ENCODE results near the gene FLNA.
"Not testable (repeated sequence)": the region's sequence is repeated elsewhere in the genome, so short reads cannot be mapped to it uniquely, and the experiment has no call there.

FLNA gene, protein sequence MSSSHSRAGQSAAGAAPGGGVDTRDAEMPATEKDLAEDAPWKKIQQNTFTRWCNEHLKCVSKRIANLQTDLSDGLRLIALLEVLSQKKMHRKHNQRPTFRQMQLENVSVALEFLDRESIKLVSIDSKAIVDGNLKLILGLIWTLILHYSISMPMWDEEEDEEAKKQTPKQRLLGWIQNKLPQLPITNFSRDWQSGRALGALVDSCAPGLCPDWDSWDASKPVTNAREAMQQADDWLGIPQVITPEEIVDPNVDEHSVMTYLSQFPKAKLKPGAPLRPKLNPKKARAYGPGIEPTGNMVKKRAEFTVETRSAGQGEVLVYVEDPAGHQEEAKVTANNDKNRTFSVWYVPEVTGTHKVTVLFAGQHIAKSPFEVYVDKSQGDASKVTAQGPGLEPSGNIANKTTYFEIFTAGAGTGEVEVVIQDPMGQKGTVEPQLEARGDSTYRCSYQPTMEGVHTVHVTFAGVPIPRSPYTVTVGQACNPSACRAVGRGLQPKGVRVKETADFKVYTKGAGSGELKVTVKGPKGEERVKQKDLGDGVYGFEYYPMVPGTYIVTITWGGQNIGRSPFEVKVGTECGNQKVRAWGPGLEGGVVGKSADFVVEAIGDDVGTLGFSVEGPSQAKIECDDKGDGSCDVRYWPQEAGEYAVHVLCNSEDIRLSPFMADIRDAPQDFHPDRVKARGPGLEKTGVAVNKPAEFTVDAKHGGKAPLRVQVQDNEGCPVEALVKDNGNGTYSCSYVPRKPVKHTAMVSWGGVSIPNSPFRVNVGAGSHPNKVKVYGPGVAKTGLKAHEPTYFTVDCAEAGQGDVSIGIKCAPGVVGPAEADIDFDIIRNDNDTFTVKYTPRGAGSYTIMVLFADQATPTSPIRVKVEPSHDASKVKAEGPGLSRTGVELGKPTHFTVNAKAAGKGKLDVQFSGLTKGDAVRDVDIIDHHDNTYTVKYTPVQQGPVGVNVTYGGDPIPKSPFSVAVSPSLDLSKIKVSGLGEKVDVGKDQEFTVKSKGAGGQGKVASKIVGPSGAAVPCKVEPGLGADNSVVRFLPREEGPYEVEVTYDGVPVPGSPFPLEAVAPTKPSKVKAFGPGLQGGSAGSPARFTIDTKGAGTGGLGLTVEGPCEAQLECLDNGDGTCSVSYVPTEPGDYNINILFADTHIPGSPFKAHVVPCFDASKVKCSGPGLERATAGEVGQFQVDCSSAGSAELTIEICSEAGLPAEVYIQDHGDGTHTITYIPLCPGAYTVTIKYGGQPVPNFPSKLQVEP (N-terminal part only)

DNA sequence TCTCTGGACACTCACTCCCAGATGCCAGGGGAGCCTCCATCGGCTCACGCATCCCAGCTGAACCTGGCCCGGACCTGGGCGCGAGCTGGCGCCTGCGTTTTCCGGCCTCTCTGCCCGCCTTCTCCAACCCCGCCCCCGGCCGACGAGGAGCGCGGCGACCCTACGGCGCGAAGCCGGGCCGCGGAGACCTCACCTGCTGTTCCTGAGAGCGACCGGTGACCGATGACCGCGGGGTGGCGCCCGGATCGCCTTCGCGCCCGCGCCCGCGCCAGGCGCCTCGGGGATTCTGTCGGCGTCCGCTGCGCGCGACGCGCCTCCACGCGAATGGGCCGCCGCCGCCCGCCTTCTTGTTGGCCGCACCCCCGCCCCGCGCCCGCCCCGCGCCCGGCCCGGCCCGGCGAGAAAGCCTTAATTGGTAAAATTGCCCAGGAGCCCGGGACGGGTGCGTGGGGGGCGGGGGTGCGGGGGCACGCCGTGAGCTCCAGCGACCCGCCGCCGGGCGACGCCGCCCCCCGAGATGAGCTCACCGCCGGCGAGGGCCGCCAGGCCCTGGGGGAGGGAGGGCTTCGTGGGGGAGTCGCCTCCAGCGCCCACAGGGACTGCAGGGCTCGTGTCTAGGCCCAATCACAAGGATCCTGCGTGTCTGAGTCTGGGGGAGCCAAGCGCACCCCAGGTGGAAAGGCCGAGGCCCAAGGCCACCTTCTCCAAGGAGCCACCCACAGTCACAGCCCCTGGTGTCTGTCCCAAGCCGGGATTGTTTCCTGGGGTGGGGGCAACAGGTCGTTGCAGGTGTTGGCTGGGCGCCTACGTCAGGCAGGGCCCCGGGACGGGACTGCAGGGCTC lies at the start of gene FLNA:
FLNA (minus strand) TSS at position 322 of the 843 bp plus-strand sequence. CDS start 3,389 bp downstream, outside the sequence.
- no peak for DNase-seq (ENCODE audit: low read depth)

DNA sequence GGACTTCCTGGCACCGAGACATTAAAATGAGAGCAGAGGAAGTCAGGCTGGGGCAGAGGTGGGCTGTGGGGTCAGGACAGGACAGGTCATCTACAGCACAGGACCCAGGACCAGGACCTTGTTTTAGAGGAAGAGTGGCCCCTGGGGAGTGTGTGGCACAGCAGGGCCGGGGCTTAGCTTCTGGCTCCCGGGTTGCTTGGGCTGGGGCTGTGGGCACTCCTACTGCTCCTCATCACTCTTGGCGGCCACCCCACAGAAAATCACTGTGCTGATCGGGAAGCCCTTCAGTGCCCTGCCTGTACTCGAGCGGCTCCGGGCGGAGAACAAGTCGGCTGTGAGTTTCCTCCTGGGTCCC lies 45.9 kb upstream of the FLNA start:
- no peak for DNase-seq (ENCODE audit: low read depth)

DNA sequence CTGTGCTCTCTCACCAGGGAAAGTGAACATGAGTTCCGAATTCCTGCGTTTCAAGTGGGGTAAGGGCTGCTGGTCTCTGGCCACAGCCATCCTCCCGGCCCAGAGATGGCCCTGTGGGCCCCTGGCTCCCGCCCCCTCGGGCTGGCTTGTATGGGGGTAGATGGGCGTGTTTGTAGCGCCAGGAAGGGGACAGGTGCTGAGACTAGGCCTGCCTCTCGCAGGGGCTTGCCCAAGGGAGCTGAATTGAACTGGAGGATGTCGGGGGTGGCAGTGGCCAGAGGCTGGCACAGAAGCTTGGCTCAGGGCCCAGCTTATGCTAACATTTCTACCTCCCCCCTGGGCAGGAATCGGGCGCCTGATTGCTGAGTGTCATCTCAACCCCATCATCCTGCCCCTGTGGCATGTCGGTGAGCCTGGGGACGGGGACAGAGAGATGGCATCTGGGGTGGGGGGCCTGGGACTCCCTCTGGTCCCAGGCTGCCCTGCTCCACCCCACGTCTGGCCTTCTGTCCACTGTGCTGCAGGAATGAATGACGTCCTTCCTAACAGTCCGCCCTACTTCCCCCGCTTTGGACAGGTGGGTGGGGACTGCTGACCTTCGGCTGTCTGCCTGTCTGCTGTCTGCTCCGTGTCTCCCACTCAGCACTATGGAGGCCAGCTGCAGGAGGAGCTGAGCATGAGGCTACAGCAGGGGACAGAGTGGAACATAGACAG lies 45.4 kb upstream of the FLNA start:
- DNase-seq (ENCODE audit: low read depth), result no peak

DNA sequence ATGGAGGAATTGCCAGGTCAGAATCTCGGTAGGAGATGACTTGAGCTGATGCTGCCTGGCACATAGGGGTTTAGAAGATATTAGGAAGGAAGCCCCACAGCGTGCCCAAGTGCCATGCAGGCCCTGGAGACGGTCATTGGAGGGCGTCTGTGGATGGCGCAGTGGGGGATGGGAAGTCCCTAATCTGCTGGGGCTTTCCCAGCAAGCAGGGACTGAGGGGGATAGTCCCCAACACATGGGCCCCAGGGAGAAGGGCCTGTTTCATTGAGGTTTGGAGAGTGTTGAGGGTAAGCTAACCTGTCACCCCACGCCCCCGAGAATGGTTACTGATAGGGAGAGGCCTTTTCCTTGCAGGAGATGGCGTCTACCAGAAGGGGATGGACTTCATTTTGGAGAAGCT lies 44.8 kb upstream of the FLNA start:
- no peak for DNase-seq (ENCODE audit: low read depth)

DNA sequence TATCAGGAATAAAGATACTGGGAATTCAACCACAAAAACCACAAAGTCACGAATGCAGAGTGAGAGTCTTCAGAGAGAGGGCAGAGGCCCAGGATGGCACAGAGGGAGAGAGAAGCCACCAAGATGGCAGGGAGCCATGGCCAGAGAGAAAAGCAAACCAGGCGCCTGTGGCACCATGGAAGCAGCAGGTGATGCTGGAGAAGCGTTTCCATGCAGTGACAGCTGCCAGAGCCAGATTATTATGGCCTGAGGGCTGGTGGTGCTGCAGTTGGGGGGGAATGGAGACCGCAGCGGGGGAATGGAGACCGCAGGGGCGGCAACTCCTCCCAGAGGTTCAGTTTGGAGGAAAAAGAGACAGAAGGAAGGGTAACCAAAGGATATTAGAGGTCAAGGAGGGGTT lies 42.7 kb upstream of the FLNA start:
- DNase-seq (ENCODE audit: low read depth), result no peak

DNA sequence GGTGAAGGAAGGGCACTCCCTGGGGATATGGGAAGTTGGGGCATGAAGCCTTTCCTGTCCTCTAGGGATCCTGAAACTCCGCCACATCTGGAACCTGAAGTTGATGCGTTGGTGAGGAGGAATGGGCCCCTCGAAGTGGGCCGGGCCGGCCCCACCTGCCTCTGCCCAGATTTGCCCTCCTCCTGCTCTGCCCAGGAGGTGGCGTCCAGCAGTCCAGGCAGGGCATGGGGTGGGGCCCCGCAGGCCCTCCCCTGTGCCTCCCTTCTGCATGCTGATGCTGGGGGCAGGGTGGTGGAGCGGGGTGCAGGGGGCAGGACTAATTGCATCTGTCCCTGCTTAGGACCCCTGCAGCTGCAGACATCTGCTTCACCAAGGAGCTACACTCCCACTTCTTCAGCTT lies 38.7 kb upstream of the FLNA start:
- DNase-seq (ENCODE audit: low read depth), result no peak

DNA sequence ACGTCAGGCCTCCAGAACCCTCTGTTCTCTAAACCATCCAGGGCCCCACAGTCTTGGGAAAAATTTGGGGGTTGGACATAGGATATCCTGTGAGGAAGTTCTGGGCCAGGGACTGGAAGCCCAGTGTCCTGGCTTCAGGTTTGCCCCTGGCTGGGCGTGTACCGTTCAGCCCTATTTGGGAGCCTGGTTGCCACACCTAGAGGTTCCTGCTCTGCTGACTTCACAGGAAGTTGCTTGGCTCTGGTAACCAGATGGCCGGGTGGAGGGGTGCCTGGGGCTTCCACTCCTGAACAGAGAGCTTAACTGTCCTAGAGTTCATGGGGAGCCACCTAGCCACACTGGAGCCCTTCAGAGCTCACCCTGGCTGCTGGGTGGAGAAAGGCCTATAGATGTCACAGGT lies 38.0 kb upstream of the FLNA start:
- DNase-seq (ENCODE audit: low read depth), result no peak

DNA sequence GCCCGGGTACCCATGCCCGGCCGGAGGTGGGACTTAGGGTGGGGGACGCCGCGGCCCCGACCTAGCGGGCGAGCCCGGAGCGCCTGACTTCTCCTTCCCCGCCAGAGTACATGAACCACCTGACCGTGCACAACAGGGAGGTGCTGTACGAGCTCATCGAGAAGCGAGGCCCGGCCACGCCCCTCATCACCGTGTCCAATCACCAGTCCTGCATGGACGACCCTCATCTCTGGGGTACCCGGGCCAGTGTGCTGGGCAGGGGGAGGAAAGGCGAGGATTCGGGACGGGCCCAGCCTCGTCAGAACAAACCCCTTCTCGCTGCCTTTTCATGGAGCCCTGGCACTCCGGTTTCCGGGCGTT lies 37.5 kb upstream of the FLNA start:
- peak; percentile 33 for DNase-seq (ENCODE audit: low read depth)

DNA sequence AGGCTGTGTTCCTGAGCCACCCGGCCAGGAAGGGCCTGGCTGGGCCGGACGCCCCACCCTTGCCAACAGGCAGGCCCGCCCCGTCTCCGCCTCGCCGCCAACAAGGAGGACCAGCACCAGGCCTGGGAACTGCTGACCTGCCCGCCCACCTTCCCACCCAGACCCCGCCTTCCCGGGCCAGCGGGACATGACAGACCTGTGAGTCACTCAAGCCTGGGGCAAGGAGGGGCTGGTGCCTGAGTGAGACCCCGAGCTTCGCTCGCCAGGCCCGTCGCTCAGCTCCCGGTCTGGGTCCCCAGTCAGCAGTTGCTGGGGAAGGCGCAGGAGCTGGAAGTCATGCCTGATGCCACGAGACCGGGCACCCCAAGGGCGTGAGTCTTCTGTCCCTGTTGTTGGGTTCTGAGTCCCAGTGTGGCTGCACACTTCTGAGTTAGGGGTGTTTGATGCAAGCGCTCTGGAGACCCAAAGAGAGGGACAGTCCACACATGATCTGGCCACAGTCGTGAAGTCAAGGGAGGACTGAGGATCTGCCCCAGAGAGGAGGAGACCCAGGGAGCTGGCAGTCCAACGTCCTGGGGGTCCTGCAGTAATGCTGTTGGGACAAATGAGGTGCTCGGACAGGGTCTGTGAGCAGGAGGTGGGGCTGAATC lies 34.9 kb upstream of the FLNA start, which contains the start of gene DNASE1L1:
DNASE1L1 (minus strand) TSS at position 33 of the 650 bp plus-strand sequence. CDS start 3,686 bp downstream, outside the sequence.
- DNase-seq (ENCODE audit: low read depth), result peak; percentile 54

DNA sequence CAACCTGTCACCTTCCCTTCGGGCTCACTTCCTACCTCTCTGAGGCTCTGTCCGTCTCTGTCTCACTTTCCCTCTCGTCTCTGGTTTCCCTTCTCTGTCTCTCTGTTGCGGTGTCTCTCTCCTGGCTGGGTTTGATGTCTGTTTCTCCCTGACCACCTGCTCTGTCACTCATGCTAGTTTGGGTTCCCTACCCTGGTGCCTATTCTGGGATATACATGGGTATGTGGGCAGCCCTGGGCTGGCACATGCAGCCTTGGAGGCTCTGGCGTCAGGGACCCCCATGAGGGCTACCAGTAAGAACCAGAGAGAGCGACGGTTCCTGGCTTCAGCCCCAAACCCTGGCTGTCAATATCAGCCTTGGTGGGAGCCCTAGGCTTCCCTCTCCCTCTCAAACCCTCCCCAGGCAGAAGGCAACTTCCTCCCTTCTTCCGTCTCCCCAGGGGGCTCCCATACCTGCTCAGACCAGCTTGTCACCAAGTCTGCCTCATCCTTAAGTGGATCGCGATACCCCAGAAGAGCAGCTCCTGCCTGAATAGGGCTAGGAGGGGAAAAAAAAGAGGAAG lies 34.3 kb upstream of the FLNA start:
- no peak for DNase-seq (ENCODE audit: low read depth)

DNA sequence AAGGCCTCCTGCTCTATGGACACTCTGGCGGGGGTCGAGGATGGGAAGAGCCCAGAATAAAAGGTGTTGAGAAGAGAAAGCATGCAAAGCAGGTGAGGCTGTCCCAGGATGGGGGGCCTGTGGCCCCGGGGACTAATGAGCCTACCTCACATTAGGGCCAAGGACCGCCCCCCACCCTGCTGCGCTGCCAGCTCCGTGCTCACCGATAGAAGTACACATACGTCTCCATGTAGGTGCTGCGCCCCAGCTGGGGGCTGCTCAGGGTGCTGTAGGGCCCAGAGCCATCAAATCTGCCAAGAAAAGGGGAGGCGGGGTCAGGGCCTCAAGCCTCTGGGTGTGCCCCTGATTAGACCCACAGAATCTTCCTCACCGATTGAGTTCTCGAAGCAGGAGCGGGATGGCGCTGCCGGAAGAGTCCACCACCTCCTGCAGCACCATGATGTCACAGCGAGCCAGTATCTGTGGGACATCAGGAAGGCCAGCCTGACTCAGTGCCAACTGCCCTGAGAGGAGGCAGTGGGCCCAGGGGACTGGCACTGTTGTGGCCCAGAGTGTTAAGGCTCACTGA lies 30.3 kb upstream of the FLNA start:
- DNase-seq (ENCODE audit: low read depth), result no peak

DNA sequence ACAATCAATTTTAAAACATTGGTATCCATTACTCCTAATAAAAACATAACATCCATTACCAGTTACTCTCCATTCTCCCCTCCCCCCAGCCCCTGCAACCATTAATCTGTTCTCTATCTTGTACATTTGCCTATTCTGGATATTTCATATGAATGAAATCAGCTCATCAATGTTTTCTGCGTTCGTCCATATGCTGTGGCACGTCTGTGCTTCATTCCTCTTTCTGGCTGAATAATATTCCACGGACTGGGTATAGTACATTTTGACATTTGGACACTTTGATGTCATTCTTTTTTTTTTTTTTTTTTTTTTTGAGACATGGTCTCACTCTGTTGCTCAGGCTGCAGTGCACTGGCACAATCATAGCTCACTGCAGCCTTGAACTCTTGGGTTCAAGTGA lies 29.4 kb upstream of the FLNA start:
- DNase-seq (ENCODE audit: low read depth), result no peak

DNA sequence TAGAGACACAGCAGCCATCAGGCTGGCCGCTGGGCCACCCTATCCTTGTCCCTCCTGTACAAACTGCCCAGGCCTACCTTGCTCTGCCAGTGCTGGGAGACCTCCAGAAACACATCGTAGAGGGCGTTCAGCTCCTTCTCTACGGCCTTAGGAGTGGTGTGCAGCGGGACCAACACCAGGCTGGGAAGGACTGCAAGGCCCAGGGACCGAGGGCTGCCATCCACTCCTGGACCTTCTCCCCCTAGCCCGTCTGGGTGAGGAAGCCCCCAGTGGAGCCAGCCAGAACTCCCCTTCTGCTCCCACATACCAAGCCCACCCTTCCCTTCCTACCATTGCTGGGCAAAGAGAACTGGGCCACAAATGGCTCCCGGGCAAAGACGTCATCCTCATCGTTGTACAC lies 28.8 kb upstream of the FLNA start:
- DNase-seq (ENCODE audit: low read depth), result no peak

DNA sequence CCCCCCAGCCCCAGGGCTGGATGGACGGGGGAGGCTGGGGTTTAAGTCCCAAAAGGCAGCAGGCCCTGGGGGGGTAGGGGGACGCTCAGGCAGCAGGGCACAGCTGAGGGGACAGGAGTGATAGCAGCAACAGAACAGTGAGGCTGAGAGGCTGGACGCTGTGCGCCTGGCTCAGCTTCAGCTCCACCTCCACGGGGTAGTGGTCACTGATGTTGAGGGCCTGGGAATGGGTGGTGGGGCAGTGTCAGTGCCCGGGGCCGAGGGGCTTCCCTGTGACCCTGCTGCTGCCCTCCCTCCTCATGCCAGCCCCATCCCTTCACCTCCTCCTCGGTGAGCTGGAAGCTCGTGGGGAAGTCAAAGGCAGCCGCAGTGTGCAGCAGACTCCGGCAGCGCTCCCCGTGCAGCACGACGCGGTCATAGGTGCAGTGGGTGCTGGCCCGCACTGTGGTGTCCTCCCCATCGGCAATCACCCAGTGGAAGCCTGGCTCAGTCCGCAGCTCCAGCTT lies 28.2 kb upstream of the FLNA start:
- DNase-seq (ENCODE audit: low read depth), result no peak

DNA sequence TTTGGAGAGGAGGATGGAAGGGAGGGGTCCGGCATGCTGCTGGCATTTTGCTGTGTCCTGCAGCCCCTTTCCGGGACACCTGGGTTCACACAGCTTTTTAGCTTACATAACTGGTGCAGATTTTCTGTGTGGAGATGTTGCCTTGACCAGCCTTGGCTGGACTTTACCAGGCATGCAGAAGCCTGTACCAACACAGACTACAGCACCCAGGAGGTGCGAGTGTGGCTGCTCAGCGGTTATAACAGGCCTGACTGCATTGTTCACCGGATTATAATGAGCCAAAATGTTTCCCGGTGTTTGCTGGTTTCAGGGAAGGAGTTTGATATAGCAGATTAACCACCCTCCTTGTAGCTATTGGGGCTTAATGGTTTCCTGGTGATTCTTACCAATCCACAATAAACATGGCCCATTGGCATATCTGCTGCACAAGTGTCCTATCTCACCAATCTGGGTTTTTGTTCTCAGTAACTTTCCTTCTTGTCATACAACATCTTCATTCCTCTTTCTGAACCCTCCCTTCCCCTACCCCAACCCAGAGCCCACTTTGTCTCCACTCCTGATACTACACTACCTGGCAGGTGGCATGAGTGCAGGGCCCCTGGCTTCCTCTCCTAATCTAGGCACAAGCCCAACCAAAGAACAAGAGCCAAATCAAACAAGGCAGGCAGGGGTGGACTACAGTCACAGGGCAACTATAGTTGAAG lies 27.6 kb upstream of the FLNA start:
- no peak for DNase-seq (ENCODE audit: low read depth)

DNA sequence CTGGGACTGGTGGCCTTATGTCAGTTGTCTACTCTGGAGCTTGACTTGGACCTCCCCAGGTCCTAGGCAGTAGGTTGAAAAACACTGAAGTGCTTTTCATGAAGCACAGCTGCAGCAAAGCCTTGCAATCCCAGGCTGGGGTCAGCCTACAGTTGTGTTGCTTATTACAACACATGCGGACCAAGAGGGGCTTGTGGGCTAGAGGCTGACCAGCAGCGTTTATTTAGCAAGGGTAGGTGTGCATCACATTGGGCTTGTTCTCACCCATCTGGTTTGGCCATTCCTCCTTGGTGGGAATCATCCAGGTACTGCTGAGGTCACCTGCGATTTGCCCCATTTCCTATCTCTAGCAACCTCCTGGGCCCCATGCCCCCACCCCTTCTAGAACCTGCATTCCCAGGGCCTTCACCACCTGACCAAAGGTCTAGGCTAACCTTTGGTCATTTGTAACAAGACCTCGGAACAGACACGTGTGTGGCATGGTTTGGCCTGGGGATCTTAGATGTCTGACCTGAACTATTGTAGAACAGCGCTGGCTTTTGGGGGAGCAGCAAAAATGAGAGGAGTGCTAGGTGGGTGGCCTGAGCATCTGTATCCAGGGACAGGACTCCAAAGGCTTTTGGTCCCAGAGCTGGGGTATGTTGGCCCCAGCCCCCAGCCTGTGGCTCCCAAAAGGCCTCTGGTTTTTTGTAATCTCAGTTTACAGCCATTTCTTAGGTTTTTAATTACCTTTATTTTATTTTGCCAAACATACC lies 26.8 kb upstream of the FLNA start:
- no peak for DNase-seq (ENCODE audit: low read depth)

DNA sequence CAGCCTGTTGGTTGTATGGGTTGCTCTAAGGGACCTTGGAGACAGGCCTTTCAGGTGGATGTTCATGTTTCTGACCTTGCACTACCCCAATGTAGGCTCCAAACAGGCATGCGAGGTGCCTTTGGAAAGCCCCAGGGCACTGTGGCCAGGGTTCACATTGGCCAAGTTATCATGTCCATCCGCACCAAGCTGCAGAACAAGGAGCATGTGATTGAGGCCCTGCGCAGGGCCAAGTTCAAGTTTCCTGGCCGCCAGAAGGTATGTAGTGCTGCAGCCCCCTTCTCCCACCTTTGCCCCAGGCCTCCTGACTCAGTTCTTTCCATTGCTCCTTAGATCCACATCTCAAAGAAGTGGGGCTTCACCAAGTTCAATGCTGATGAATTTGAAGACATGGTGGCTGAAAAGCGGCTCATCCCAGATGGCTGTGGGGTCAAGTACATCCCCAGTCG lies 26.0 kb upstream of the FLNA start:
- not testable (repeated sequence) for DNase-seq (ENCODE audit: low read depth)
